Stimulated activated CD8-positive, alpha-beta memory T cell treated with anti-CD3 and anti-CD28 coated beads, Interleukin-15, amount 100 ng/mL, for 4 hours (primary cell): ENCODE measurements around the gene KCTD13.
"Not testable (repeated sequence)": the region's sequence is repeated elsewhere in the genome, so short reads cannot be mapped to it uniquely, and the experiment has no call there.

ENCODE experiments used
- DNase-seq, 2 donors: peaks; one replicate each; pipeline ENCODE4 v3.0.0-alpha.2; 2020; ENCODE audit warnings: low read depth in 2 of 2

The KCTD13 gene

DNA sequence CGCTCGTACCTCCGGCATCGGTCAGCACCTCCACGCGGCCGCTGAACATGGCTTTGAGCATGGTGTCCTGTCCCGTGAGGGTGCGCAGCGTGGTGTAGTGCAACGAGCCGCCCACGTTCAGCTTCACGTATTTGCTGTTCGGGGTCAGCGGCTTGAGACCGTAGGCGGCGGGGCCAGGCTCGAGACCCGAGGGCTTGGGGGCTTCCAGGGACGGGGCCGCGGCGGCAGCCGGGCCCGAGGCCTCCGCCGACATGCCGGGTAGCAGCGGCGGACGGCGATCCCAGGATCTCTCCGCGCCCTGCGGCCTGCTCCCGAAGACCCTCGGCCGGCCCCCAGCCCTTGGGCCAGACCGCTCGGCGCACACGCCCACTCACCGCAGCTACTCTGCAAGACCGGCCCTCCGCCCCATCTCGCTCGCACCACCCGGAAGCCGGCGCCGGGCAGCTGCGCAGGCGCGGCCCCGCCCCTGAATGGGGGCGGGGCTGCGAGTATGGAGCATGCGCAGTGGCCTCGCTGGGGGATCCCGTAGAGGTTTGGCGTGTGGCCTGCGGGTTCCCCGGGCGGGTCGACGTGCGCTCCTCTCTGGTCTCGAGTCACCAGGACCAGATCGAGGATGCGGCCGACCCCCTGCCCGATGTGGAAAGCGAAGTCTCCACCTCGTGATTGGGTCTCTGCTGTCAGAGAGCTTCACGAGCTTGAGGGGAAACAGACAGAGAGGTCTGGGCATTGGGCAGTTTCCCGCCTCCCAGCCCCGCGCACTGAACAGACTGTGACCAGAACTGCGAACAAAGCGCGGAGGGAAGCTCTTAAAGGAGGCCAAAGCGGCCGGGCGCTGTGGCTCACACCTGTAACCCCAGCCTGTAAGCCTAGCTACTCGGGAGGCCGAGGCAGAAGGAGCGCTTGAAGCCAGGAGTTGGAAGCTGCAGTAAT, at the start of gene KCTD13:
KCTD13 (minus strand) TSS at position 446 of the 930 bp plus-strand sequence; CDS start at position 253, 193 bp downstream.
- DNase-seq: peak; percentile 69 to 85

GRCh38 chr16:29975134-29975538, 49.1 kb upstream of the KCTD13 start:
- DNase-seq: no peak

- DNase-seq: no peak
Measured at GRCh38 chr16:29974291-29975133, 48.5 kb upstream of the KCTD13 start.

DNA sequence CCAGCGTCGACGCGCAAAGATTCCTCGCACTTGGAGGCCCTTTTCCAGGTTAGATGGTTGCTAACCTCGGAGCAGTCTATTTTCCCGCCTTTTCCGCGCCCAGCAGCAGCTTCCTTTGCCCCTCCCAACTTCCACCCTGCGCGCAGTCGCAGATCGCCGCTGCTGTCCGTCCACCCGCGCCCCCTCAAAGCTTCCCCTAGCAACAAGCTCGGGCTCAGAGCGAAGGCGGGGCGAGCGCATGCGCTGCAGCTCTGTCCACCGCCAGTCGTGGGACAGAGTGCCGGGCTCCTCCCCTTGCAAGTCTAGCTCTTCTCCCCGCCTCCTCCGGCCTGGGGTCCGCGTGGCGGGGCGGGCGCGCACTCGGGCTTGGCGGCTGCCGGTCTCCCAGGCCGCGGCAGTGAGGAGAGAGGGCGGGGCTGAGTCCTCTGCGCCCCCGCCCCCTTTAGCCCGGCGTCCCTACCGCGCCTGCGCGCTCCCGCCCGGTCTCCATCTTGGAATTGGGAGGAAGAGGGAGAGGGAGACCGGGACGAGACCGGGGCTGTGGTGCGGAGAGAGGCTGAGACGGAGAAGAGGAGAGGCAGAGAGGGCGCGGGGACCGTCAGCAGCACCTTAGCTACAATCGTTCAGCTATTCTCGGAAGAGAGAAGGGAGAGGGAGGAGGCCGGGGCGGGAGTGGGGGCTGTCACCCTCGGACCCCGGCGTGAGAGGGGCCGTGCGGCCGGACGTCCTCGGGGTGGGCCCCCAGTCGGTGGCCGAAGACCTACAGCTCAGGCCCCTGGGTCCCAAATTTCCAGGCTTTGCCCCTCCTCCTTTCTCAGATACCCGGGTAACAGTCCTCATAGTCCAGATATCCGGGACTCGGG, 47.6 kb upstream of the KCTD13 start, which contains the start of gene TAOK2:
TAOK2 (plus strand) TSS at position 485 of the 863 bp plus-strand sequence. CDS start 3,905 bp downstream, outside the sequence.
- DNase-seq: peak; percentile 87 to 94

DNA sequence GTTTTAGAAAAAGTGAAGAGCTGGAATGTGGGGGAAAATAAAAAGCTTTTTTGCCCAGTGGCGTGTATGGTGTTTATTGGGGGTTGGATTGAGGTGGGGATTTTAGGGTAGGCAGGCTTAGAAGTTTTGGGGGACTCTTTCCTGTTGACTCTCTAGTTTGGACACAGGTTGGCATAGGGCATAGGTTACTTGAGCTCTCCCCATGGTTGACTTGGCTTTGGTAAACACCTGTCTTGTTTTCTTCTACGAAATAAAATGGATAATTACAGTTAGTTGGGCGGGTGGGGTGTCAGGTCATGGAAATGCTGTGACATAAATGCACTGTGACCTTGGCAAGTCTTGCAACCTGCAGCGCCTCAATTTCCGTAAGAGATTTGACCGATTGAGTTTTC, 47.0 kb upstream of the KCTD13 start:
- no peak for DNase-seq

GRCh38 chr16:29972500-29972899, 46.5 kb upstream of the KCTD13 start:
- no peak for DNase-seq

DNA sequence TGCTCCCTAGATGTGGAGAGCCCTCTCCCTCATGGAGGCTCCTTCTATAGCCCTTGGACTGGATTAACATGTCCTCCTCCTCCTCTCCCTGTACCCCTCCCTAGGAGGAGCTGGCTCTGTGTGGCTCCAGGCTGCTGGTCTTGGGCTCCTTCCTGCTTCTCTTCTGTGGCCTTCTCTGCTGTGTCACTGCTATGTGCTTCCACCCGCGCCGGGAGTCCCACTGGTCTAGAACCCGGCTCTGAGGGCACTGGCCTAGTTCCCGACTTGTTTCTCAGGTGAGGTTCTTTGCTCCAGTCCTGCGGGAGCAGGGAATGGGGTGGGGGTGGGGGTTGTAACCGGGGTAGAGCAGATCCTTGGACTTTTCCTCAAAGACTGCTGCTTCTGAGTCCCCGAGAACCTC, 45.3 kb upstream of the KCTD13 start:
- DNase-seq: no peak

GRCh38 chr16:29968205-29968604, 42.2 kb upstream of the KCTD13 start:
- DNase-seq: no peak

DNA sequence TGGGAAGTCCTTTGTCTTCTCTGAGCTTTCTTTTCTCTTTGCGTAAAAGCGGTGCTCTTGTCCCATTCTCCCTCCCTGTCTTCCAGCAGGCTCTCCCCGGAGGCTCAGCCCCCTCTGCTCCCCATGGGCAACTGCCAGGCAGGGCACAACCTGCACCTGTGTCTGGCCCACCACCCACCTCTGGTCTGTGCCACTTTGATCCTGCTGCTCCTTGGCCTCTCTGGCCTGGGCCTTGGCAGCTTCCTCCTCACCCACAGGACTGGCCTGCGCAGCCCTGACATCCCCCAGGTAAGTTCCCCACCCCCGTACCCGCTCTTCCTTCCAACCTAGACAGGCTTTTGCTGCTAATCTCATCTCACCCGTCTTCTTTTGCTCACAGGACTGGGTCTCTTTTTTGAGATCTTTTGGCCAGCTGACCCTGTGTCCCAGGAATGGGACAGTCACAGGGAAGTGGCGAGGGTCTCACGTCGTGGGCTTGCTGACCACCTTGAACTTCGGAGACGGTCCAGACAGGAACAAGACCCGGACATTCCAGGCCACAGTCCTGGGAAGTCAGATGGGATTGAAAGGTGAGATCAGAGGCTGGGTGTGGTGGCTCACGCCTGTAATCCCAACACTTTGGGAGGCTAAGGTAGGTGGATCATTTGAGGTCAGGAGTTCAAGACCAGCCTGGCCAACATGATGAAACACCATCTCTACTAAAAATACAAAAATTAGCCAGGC, 37.2 kb upstream of the KCTD13 start:
- no peak for DNase-seq

- no peak for DNase-seq
Measured at GRCh38 chr16:29962344-29962994, 36.4 kb upstream of the KCTD13 start.

GRCh38 chr16:29961479-29962343, 35.7 kb upstream of the KCTD13 start, which contains the start of gene TMEM219:
Gene TMEM219 (plus strand): TSS chr16:29962079. CDS start chr16:29963144, 1,065 bp downstream.
- peak; percentile 79 to 87 for DNase-seq

DNA sequence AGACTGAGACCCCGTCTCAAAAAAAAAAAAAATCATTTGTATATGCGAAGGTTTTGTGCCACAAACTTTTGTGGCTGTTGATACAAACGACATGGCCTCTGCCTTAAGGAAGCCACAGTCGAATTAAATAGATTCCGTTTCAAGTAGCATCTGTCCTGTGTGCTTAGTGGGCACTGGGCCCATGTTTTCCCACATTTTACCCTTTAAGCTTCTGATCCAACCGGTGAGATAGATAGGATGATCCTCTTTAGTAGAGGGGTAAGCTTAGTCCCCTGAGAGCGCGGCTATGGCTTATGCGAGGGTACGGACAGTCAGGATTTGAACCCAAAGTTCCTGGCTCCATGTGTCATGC, 35.1 kb upstream of the KCTD13 start:
- no peak for DNase-seq

DNA sequence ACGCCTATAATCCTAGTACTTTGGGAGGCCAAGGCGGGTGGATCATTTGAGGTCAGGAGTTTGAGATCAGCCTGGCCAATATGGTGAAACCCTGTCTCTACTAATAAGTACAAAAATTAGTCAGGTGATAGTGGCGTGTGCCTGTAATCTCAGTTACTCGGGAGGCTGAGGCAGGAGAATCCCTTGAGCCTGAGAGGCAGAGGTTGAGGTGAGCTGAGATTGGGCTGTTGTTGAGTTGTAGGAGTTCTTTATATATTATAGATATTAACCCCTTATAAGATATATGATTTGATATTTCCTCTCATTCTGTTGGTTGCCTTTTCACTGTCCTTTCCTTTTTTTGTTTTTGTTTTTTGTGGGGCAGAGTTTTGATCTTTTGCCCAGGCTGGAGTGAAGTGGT, 33.8 kb upstream of the KCTD13 start:
- DNase-seq: not testable (repeated sequence)

- DNase-seq: no peak
Measured at GRCh38 chr16:29959293-29959692, 33.3 kb upstream of the KCTD13 start.

- no peak for DNase-seq
Measured at GRCh38 chr16:29958756-29959155, 32.7 kb upstream of the KCTD13 start.

DNA sequence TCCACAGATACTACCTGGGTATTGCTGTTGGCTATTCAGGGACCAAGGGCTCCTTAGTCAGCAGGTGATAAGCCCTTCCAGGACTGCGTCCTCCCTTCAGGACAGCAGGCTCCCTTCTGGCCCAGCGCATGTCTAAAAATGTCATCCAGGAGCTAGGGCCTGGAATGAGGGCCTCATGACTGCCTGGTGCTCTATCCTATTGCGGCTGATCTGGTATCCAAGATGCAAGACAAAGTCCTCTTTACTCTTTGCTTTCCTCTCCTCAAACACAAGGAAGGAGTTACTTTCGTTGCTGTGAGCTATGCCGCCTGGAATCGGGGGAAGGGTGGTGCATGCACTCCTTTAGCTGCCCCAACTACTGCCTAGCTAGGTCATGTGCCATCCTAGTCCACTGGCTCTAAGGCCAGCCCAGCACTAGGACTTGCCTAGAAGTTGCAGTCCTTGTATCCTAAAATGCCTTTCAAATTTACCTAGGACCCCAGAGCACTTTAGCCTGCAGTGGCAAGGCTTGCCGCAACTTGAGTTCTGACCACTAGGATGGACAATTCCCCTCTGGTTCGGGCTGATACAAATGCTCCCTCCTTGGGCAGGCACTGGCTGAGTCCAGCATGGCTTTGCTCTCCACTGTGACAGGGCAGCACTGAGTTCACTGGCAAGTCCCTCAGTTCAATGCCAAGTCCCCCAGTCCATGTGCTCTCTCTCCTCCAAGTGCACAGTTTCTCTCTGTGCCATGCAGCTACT, 25.8 kb upstream of the KCTD13 start:
- DNase-seq: no peak

DNA sequence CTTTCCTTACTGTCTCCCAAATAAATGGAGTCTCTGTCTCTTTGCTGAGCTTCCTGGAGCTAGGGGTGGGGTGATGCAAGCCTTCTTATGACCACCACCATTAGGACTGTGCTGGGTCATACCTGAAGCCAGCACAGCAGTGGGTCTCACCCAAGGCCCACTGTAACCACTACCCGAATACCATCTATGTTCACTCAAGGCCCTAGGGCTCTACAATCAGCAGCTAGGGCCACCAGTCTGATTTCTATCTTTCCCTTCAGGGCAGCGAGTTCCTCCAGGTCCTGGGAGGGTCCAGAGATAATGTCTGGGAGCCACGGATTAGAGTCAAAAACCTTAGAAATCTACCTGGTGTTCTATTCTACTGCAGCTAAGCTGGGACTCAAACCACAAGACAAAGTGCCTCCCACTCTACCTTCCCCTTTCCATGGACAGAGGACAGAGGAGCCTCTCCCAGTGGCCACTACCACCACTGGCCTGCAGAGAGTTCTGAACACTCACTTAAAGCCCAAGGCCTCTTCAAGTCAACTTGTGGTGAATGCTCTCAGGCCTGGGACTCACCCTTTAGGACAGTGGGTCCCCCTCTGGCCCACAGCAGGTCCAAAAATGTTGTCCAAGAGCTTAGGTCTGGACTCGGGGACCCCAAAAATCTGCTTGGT, 24.9 kb upstream of the KCTD13 start:
- DNase-seq: no peak

DNA sequence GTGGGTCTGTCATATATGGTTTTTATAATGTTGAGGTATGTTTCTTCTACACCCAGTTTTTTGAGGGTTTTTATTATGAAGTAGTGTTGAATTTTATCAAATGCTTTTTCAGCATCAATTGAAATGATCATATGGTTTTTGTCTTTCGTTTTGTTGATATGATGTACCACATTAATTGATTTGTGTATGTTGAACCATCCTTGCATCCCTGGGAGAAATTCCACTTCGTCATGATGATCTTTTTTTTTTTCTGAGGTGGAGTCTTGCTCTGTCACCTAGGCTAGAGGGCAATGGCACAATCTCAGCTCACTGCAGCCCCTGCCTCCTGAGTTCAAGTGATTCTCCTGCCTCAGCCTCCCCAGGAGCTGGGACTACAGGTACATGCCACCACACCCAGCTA, 21.9 kb upstream of the KCTD13 start:
- DNase-seq: no peak
